CD14-positive monocyte (primary cell): Measurements from ENCODE around the gene SDK1. TPM values are rescaled to one million over a fixed set of nuclear protein-coding genes. Genes with fewer than 3 reads are reported as not detected.

Experiments
- DNase-seq, 3 donors: peaks; one replicate each; pipeline ENCODE4 v3.0.0-alpha.2; 2011 to 2022
- H2AFZ ChIP-seq: 2 replicates; pipeline ENCODE4 v1.6.0; 2012; ENCODE audit warnings: mild to moderate bottlenecking, low read depth, low read length, inconsistent platforms; ENCODE audit not compliant: insufficient read depth, poor library complexity, severe bottlenecking
- H3K27ac ChIP-seq, 2 donors: 1 replicate in 1 of 2; 2 replicates in 1 of 2; pipeline ENCODE4 v1.5.1; 2012 to 2013; ENCODE audit warnings: low read length in 2 of 2, control low read depth in 1 of 2, inconsistent platforms in 1 of 2, low read depth in 1 of 2, mild to moderate bottlenecking in 1 of 2
- H3K27me3 ChIP-seq, 2 donors: one replicate each; pipeline versions ENCODE4 v1.6.0 to v1.6.1; 2011 to 2013; ENCODE audit warnings: low read length in 2 of 2; ENCODE audit not compliant: control insufficient read depth in 2 of 2, insufficient read depth in 2 of 2
- H3K36me3 ChIP-seq, 2 donors: replicated peaks in 1 of 2; 1 replicate in 1 of 2; 2 replicates in 1 of 2; pipeline versions ENCODE4 v1.5.1 to v1.6.1; 2012 to 2013; ENCODE audit warnings: low read length in 2 of 2, control low read depth in 1 of 2, inconsistent platforms in 1 of 2, mild to moderate bottlenecking in 1 of 2; ENCODE audit not compliant: insufficient read depth in 2 of 2, control insufficient read depth in 1 of 2
- H3K4me1 ChIP-seq, 2 donors: 1 replicate in 1 of 2; 2 replicates in 1 of 2; pipeline versions ENCODE4 v1.5.1 to v1.6.1; 2012 to 2013; ENCODE audit warnings: low read length in 2 of 2, control low read depth in 1 of 2, inconsistent platforms in 1 of 2, mild to moderate bottlenecking in 1 of 2, moderate library complexity in 1 of 2; ENCODE audit not compliant: insufficient read depth in 2 of 2, control insufficient read depth in 1 of 2
- H3K4me2 ChIP-seq: replicated peaks from 2 replicates; pipeline ENCODE3; 2012; ENCODE audit warnings: low read length, moderate library complexity, mild to moderate bottlenecking; ENCODE audit not compliant: poor library complexity, severe bottlenecking; ENCODE audit errors: extremely low read depth
- H3K4me3 ChIP-seq, 3 experiments: fragments of 200-600 bp in 1 of 3; sonication (generic) in 1 of 3; replicated peaks in 1 of 3; 1 replicate in 2 of 3; 2 replicates in 1 of 3; pipeline ENCODE4 v1.5.1; 2011 to 2013; ENCODE audit warnings: low read length in 3 of 3, mild to moderate bottlenecking in 3 of 3, control low read depth in 2 of 3, low read depth in 2 of 3, inconsistent platforms in 1 of 3, moderate library complexity in 1 of 3
- H3K79me2 ChIP-seq: 2 replicates; pipeline ENCODE4 v1.6.0; 2012; ENCODE audit warnings: mild to moderate bottlenecking, control low read depth, inconsistent platforms, low read length, moderate library complexity; ENCODE audit not compliant: insufficient read depth
- H3K9ac ChIP-seq: 2 replicates; pipeline ENCODE4 v1.6.0; 2017; ENCODE audit warnings: low read length, mild to moderate bottlenecking; ENCODE audit not compliant: insufficient read depth, poor library complexity, severe bottlenecking
- H3K9me3 ChIP-seq, 2 donors: replicated peaks in 1 of 2; 1 replicate in 1 of 2; 2 replicates in 1 of 2; pipeline versions ENCODE4 v1.5.1 to v1.6.1; 2012 to 2013; ENCODE audit warnings: low read length in 2 of 2, control low read depth in 1 of 2; ENCODE audit not compliant: control insufficient read depth in 1 of 2, insufficient read depth in 1 of 2
- H4K20me1 ChIP-seq: 2 replicates; pipeline ENCODE4 v1.6.0; 2012; ENCODE audit warnings: mild to moderate bottlenecking, low read length, control low read depth, moderate library complexity; ENCODE audit not compliant: insufficient read depth
- H3K27ac Mint-ChIP-seq, 7 donors: one replicate each; pipeline ENCODE4 v1.8.0; 2020; ENCODE audit warnings: mild to moderate bottlenecking in 7 of 7, mixed read lengths in 7 of 7, moderate library complexity in 6 of 7, inconsistent platforms in 2 of 7
- H3K27me3 Mint-ChIP-seq, 3 donors: one replicate each; pipeline ENCODE4 v1.8.0; 2021 to 2022; ENCODE audit warnings: low read depth in 3 of 3, mild to moderate bottlenecking in 3 of 3, mixed read lengths in 3 of 3, moderate library complexity in 3 of 3, inconsistent platforms in 1 of 3
- H3K36me3 Mint-ChIP-seq, 2 donors: one replicate each; pipeline ENCODE4 v1.8.0; 2020; ENCODE audit warnings: mixed read lengths in 2 of 2, inconsistent platforms in 1 of 2, mild to moderate bottlenecking in 1 of 2
- H3K4me1 Mint-ChIP-seq: one replicate; pipeline ENCODE4 v1.8.0; 2020; ENCODE audit warnings: mild to moderate bottlenecking, mixed read lengths
- H3K4me3 Mint-ChIP-seq, 2 donors: one replicate each; pipeline ENCODE4 v1.8.0; 2020; ENCODE audit warnings: mild to moderate bottlenecking in 2 of 2, mixed read lengths in 2 of 2, moderate library complexity in 1 of 2
- H3K9me3 Mint-ChIP-seq, 7 donors: one replicate each; pipeline ENCODE4 v1.8.0; 2020 to 2022; ENCODE audit warnings: mixed read lengths in 7 of 7, mild to moderate bottlenecking in 6 of 7, moderate library complexity in 6 of 7, inconsistent platforms in 2 of 7
- WGBS: methylation state at CpG from one replicate; pipeline ENCODE4 v1.1.5; 2013; ENCODE audit warnings: missing lambda C conversion rate; ENCODE audit not compliant: insufficient coverage; 5-methylcytosine and 5-hydroxymethylcytosine counted together
- intact Hi-C, 2 donors: fragments of 100-400 bp; cut with micrococcal nuclease; formaldehyde crosslinking; loops; one replicate each; pipeline versions ENCODE4 v1.15.0 to v1.15.1; 2023
- polyA plus RNA-seq, 3 donors: library from polyadenylated mRNA; depleted of rRNA in 1 of 3; unstranded in 2 of 3; stranded (reverse) in 1 of 3; fragments of 300-500 nt in 2 of 3; fragments of >200 nt in 1 of 3; fragmentation: Illumina TruSeq in 2 of 3; gene quantifications; 1 replicate in 2 of 3; 2 replicates in 1 of 3; pipeline ENCODE4 v1.2.3, GENCODE V29; 2012 to 2021
- TF ChIP-seq, protein P1 (sequence below): fragments of 200-600 bp; IDR thresholded peaks from one replicate; pipeline ENCODE4 v1.8.0; 2022; ENCODE audit warnings: antibody characterized with exemption, mild to moderate bottlenecking

Gene SDK1
- polyA plus RNA-seq, 3 donors = 0.01 TPM; not detected in 2

DNA sequence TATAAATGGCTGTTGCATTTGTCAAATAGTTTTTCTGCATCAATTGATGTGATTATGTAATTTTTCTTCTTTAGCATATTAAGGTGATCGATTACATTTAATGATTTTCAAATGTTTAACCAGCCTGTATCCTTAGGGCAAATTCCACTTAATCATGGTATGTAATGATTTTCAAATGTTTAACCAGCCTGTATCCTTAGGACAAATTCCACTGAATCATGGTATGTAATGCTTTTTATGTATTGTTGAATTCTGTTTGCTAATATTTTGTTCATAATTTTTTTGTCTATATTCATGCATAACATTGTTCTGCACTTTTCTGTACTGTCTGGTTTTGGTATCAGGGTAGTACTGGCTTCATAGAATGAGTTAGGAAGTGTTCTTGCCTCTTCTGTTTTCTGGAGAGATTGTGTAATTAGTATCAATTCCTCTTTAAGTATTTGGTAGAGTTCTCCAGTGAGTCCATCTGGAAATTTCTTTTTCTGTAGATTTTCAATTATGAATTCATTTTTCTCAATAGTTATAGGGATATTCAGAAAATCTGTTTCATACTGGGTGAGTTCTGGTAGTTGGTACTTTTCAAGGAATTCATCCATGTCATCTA is 987.8 kb downstream of the SDK1 start:
- H3K9me3 Mint-ChIP-seq = peaks cover 6 to 41% (median 24%) of the 10 kb centered on the region in 7 donors

DNA sequence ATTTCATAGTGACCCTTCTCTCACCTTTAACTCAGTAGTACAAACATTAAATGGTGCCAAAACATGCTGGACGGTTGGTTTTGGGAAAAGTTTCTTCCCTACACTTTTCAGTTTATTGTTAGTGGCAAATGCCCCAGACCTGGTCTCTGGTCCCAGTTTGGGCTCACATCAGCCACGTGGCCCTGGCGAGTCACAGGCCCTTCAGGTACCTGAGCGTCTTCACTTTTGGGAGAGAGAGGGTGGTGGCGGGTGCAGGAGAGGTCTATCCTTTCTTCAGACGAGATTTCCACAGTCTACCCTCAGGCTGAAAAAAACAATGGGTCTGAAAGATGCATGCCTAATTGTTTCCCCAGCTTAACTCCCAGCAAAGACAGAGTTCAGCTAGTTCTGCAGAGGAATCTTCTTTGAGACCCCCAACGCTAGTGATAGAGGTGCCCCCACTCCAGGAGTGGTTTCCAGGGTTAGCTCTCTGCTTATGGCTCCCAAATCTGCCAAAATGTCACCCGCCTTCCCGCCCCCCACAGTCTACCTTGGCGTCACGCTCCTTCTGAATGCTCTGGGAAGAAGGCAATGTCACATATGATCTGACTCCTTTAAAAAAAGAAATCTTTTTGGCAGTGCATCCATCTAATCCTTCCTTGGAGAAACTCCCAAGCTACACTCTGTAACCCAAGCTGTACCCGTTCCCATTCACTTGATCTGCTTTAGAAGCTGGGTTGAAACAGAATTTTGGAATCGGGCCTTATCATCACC is 996.3 kb downstream of the SDK1 start:
- DNase-seq = no peak
- TF ChIP-seq, protein P1, sequence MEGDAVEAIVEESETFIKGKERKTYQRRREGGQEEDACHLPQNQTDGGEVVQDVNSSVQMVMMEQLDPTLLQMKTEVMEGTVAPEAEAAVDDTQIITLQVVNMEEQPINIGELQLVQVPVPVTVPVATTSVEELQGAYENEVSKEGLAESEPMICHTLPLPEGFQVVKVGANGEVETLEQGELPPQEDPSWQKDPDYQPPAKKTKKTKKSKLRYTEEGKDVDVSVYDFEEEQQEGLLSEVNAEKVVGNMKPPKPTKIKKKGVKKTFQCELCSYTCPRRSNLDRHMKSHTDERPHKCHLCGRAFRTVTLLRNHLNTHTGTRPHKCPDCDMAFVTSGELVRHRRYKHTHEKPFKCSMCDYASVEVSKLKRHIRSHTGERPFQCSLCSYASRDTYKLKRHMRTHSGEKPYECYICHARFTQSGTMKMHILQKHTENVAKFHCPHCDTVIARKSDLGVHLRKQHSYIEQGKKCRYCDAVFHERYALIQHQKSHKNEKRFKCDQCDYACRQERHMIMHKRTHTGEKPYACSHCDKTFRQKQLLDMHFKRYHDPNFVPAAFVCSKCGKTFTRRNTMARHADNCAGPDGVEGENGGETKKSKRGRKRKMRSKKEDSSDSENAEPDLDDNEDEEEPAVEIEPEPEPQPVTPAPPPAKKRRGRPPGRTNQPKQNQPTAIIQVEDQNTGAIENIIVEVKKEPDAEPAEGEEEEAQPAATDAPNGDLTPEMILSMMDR = no peak
- no peak overlapping the region for H3K4me2 ChIP-seq
- intact Hi-C loops = no loop called here
- Mint-ChIP-seq H3K27me3 (no peaks in the 10 kb centered on the region), H3K27ac (no peak overlapping the region), H3K4me3 (no peak overlapping the region), H3K4me1 (no peaks in the 10 kb centered on the region), H3K36me3 (no peaks in the 10 kb centered on the region), H3K9me3 (peaks cover 26 to 58% (median 42%) of the 10 kb centered on the region in 7 donors)
- no peak overlapping the region for H3K9ac ChIP-seq
- H3K9me3 ChIP-seq = peaks cover 27 to 30% of the 10 kb centered on the region in 2 donors
- H3K4me3 ChIP-seq = no peak overlapping the region
- no peaks in the 10 kb centered on the region for H4K20me1 ChIP-seq
- H3K4me1 ChIP-seq = no peaks in the 10 kb centered on the region
- H3K27me3 ChIP-seq = no peaks in the 10 kb centered on the region
- H3K36me3 ChIP-seq = no peaks in the 10 kb centered on the region
- no peak overlapping the region for H2AFZ ChIP-seq
- no peaks in the 10 kb centered on the region for H3K79me2 ChIP-seq
- no peak overlapping the region for H3K27ac ChIP-seq
- WGBS = 93% methylated on average over 5 of the region's 13 CpGs

More for the DNA sequence above, 987.8 kb downstream of the SDK1 start:
- H3K9ac ChIP-seq = no peak overlapping the region
- no CpG with 5 or more reads among the region's 1 CpG for WGBS
- H2AFZ ChIP-seq = no peak overlapping the region
- H3K4me3 ChIP-seq = no peak overlapping the region
- no peaks in the 10 kb centered on the region for H3K4me1 ChIP-seq
- Mint-ChIP-seq H3K4me1 (peaks cover 6% of the 10 kb centered on the region), H3K4me3 (no peak overlapping the region), H3K36me3 (no peaks in the 10 kb centered on the region), H3K27ac (no peak overlapping the region), H3K27me3 (peaks cover 0 to 2% (median 1%) of the 10 kb centered on the region in 3 donors)
- H3K4me2 ChIP-seq = no peak overlapping the region
- no peaks in the 10 kb centered on the region for H4K20me1 ChIP-seq
- TF ChIP-seq, protein P1 = no peak
- no peaks in the 10 kb centered on the region for H3K79me2 ChIP-seq
- no peaks in the 10 kb centered on the region for H3K27me3 ChIP-seq
- no peak for DNase-seq
- H3K36me3 ChIP-seq = no peaks in the 10 kb centered on the region
- peaks cover 27% of the 10 kb centered on the region in 2 donors for H3K9me3 ChIP-seq
- intact Hi-C loops = no loop called here
- H3K27ac ChIP-seq = no peak overlapping the region
